Measurements from ENCODE around the gene CCDC186.

The CCDC186 gene

GRCh38 chr10:114215033-114215432 is 41.0 kb upstream of the CCDC186 start:
- Histone ChIP-seq H2AFZ (ENCODE audit: low read depth, low read length) (no peak overlapping the region), H3K4me2 (ENCODE audit: low read length) (no peak overlapping the region), H3K4me1 (ENCODE audit: low read length) (no peaks in the 10 kb centered on the region), H3K27me3 (ENCODE audit: low read depth, low read length) (peaks cover 23% of the 10 kb centered on the region; the same call in 1 of the 2 replicates), H4K20me1 (ENCODE audit: insufficient read depth, low read length) (no peaks in the 10 kb centered on the region), H3K36me3 (replicated peaks; ENCODE audit: low read depth, low read length) (no peaks in the 10 kb centered on the region), H3K27ac (ENCODE audit: low read length) (no peak overlapping the region), H3K9ac (ENCODE audit: low read length) (no peak overlapping the region), H3K4me3 (ENCODE audit: low read length) (no peak overlapping the region), H3K9me3 (ENCODE audit: insufficient read depth, low read length) (no peaks in the 10 kb centered on the region), H3K79me2 (ENCODE audit: low read length) (no peaks in the 10 kb centered on the region)
- TF ChIP-seq CTCF (IDR thresholded peaks at IDR 0.05; ENCODE audit: low read depth, low read length): no peak
- TF ChIP-seq EZH2phosphoT487 (IDR thresholded peaks at IDR 0.05; ENCODE audit: low read depth): no peak

DNA sequence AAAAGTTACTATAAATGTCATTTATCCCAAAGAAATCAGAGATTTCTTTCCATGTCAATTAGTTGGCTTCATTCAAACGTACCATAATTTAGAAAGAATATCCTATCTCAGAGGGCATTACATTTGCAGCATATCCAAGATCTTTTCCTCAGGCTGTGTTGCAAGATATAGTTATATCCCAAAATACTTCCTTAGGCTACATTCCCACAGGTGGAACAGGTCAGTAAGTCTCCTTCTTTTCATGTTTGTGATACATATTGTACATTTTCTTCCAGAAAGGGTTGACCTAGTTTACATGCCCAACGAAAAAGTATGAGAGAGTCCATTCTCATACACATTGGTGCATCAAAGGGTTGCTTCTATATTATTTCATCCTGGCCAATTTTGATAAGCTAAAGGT is 38.1 kb upstream of the CCDC186 start:
- Histone ChIP-seq H3K4me1 (ENCODE audit: low read length) (no peaks in the 10 kb centered on the region), H3K79me2 (ENCODE audit: low read length) (no peaks in the 10 kb centered on the region), H3K4me3 (ENCODE audit: low read length) (no peak overlapping the region), H3K36me3 (replicated peaks; ENCODE audit: low read depth, low read length) (no peaks in the 10 kb centered on the region), H3K4me2 (ENCODE audit: low read length) (no peak overlapping the region), H2AFZ (ENCODE audit: low read depth, low read length) (no peak overlapping the region), H3K9me3 (ENCODE audit: insufficient read depth, low read length) (no peaks in the 10 kb centered on the region), H3K27me3 (ENCODE audit: low read depth, low read length) (0 out of 2 replicates have a peak, but pooled peaks cover 15% of the 10 kb centered on the region), H3K9ac (ENCODE audit: low read length) (no peak overlapping the region), H3K27ac (ENCODE audit: low read length) (no peak overlapping the region), H4K20me1 (ENCODE audit: insufficient read depth, low read length) (no peaks in the 10 kb centered on the region)
- TF ChIP-seq EZH2phosphoT487 (IDR thresholded peaks at IDR 0.05; ENCODE audit: low read depth) (no peak), CTCF (IDR thresholded peaks at IDR 0.05; ENCODE audit: low read depth, low read length) (no peak)

DNA sequence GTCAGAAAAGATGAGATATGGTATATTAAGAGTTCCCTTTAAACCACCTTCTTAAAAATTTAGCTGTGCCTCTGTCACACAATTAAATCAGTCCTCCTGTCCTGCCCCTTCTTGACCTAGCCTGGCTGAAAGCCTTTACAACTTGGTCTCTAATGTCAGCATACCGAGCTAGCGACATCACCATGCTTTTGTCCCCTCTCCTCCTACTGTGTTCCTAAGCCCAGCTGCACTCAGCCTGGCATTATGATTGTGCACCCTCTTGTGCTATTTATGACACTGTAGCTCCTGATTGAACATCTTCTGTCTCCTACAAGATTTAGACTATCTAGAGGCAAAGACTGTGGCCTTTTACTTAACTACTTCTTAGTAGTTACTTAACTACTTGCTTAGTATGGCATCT is 34.3 kb upstream of the CCDC186 start:
- no peak overlapping the region for H3K9ac ChIP-seq (ENCODE audit: low read length)
- H3K9me3 ChIP-seq (ENCODE audit: insufficient read depth, low read length): no peaks in the 10 kb centered on the region
- no peak overlapping the region for H3K4me2 ChIP-seq (ENCODE audit: low read length)
- no peaks in the 10 kb centered on the region for H4K20me1 ChIP-seq (ENCODE audit: insufficient read depth, low read length)
- H3K4me1 ChIP-seq (ENCODE audit: low read length): no peaks in the 10 kb centered on the region
- H2AFZ ChIP-seq (ENCODE audit: low read depth, low read length): no peak overlapping the region
- TF ChIP-seq CTCF (IDR thresholded peaks at IDR 0.05; ENCODE audit: low read depth, low read length) (no peak), EZH2phosphoT487 (IDR thresholded peaks at IDR 0.05; ENCODE audit: low read depth) (no peak)
- H3K27me3 ChIP-seq (ENCODE audit: low read depth, low read length): 0 out of 2 replicates have a peak, but pooled peaks cover 11% of the 10 kb centered on the region
- H3K36me3 ChIP-seq (replicated peaks; ENCODE audit: low read depth, low read length): no peaks in the 10 kb centered on the region
- no peak overlapping the region for H3K27ac ChIP-seq (ENCODE audit: low read length)
- no peaks in the 10 kb centered on the region for H3K79me2 ChIP-seq (ENCODE audit: low read length)
- H3K4me3 ChIP-seq (ENCODE audit: low read length): no peak overlapping the region

DNA sequence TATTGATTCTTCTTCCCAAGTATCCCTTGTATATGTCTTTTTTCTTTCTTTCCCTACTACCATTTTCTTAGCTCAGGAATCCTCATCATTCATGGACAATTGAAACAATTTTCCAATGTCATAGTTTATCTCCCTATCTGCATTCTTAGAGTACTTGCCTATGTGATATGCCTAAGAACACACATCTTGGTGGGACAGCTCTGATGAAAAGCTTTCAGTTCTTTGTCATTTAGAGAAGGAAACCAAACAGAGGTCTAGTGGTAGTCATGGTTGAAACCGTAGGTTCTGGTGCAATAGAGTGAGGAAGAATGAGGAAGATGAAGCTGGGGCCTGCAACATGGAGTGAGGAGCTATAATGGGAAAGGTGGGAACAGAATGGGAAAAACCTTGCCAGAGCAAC is 33.3 kb upstream of the CCDC186 start:
- Histone ChIP-seq H2AFZ (ENCODE audit: low read depth, low read length) (no peak overlapping the region), H3K9me3 (ENCODE audit: insufficient read depth, low read length) (no peaks in the 10 kb centered on the region), H3K79me2 (ENCODE audit: low read length) (no peaks in the 10 kb centered on the region), H4K20me1 (ENCODE audit: insufficient read depth, low read length) (no peaks in the 10 kb centered on the region), H3K27ac (ENCODE audit: low read length) (no peak overlapping the region), H3K9ac (ENCODE audit: low read length) (no peak overlapping the region), H3K4me1 (ENCODE audit: low read length) (no peaks in the 10 kb centered on the region), H3K27me3 (ENCODE audit: low read depth, low read length) (0 out of 2 replicates have a peak, but pooled peaks cover 7% of the 10 kb centered on the region), H3K36me3 (replicated peaks; ENCODE audit: low read depth, low read length) (no peaks in the 10 kb centered on the region), H3K4me3 (ENCODE audit: low read length) (no peak overlapping the region), H3K4me2 (ENCODE audit: low read length) (no peak overlapping the region)
- TF ChIP-seq EZH2phosphoT487 (IDR thresholded peaks at IDR 0.05; ENCODE audit: low read depth) (no peak), CTCF (IDR thresholded peaks at IDR 0.05; ENCODE audit: low read depth, low read length) (no peak)
